NCI-H2227 (cell line): Measurements from ENCODE around the gene RND1.
"Not testable (repeated sequence)": the region's sequence is repeated elsewhere in the genome, so short reads cannot be mapped to it uniquely, and the experiment has no call there.

ENCODE experiments used
- DNase-seq: peaks from one replicate; lab custom pipeline; 2025; ENCODE audit not compliant: unreplicated experiment; lab: John Stamatoyannopoulos, UW

The RND1 gene

GRCh38 chr12:48865281-48866051 lies at the start of gene RND1:
TSS of gene RND1 (minus strand) at chr12:48865870. CDS start at chr12:48865767, 103 bp downstream.
- DNase-seq: peak; percentile 91

- DNase-seq: no peak
Measured at GRCh38 chr12:48910196-48910595, 44.5 kb upstream of the RND1 start.

- not testable (repeated sequence) for DNase-seq
Measured at GRCh38 chr12:48909698-48910097, 44.0 kb upstream of the RND1 start.

- no peak for DNase-seq
Measured at GRCh38 chr12:48907245-48907644, 41.6 kb upstream of the RND1 start.

GRCh38 chr12:48903982-48904411 lies 38.3 kb upstream of the RND1 start:
- peak; percentile 51 for DNase-seq

GRCh38 chr12:48903363-48903981 lies 37.8 kb upstream of the RND1 start:
- no peak for DNase-seq

GRCh38 chr12:48901278-48901677 lies 35.6 kb upstream of the RND1 start:
- no peak for DNase-seq

GRCh38 chr12:48899651-48900050 lies 34.0 kb upstream of the RND1 start:
- DNase-seq: no peak

GRCh38 chr12:48894271-48894670 lies 28.6 kb upstream of the RND1 start:
- no peak for DNase-seq

- DNase-seq: peak; percentile 86
Measured at GRCh38 chr12:48890657-48891418, 25.2 kb upstream of the RND1 start.

GRCh38 chr12:48889679-48890078 lies 24.0 kb upstream of the RND1 start:
- DNase-seq: no peak

GRCh38 chr12:48883305-48884161 lies 17.9 kb upstream of the RND1 start:
- peak; percentile 48 for DNase-seq

GRCh38 chr12:48882972-48883304 lies 17.3 kb upstream of the RND1 start:
- no peak for DNase-seq

GRCh38 chr12:48882315-48882687 lies 16.6 kb upstream of the RND1 start:
- DNase-seq: no peak

- no peak for DNase-seq
Measured at GRCh38 chr12:48881686-48882314, 16.1 kb upstream of the RND1 start.

- no peak for DNase-seq
Measured at GRCh38 chr12:48880647-48881046, 15.0 kb upstream of the RND1 start.

- no peak for DNase-seq
Measured at GRCh38 chr12:48878548-48878947, 12.9 kb upstream of the RND1 start.

- no peak for DNase-seq
Measured at GRCh38 chr12:48875944-48876515, 10.4 kb upstream of the RND1 start.

- not testable (repeated sequence) for DNase-seq
Measured at GRCh38 chr12:48873534-48873933, 7.9 kb upstream of the RND1 start.

GRCh38 chr12:48873096-48873495 lies 7.4 kb upstream of the RND1 start:
- no peak for DNase-seq
